Activated T-helper 1 cell treated with Interleukin-2 at 50 U/mL for 16 hours (primary cell): ENCODE data around the gene UBN1.

Source experiments
- DNase-seq: peaks from one replicate; pipeline ENCODE4 v3.0.0-alpha.2; 2020; ENCODE audit warnings: low read depth

The UBN1 gene, protein sequence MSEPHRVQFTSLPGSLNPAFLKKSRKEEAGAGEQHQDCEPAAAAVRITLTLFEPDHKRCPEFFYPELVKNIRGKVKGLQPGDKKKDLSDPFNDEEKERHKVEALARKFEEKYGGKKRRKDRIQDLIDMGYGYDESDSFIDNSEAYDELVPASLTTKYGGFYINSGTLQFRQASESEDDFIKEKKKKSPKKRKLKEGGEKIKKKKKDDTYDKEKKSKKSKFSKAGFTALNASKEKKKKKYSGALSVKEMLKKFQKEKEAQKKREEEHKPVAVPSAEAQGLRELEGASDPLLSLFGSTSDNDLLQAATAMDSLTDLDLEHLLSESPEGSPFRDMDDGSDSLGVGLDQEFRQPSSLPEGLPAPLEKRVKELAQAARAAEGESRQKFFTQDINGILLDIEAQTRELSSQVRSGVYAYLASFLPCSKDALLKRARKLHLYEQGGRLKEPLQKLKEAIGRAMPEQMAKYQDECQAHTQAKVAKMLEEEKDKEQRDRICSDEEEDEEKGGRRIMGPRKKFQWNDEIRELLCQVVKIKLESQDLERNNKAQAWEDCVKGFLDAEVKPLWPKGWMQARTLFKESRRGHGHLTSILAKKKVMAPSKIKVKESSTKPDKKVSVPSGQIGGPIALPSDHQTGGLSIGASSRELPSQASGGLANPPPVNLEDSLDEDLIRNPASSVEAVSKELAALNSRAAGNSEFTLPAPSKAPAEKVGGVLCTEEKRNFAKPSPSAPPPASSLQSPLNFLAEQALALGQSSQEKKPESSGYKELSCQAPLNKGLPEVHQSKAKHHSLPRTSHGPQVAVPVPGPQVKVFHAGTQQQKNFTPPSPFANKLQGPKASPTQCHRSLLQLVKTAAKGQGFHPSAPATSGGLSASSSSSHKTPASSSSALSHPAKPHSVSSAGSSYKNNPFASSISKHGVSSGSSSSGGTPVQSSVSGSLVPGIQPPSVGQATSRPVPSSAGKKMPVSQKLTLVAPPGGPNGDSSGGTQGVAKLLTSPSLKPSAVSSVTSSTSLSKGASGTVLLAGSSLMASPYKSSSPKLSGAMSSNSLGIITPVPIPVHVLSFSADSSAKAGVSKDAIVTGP (N-terminal part only)

DNA sequence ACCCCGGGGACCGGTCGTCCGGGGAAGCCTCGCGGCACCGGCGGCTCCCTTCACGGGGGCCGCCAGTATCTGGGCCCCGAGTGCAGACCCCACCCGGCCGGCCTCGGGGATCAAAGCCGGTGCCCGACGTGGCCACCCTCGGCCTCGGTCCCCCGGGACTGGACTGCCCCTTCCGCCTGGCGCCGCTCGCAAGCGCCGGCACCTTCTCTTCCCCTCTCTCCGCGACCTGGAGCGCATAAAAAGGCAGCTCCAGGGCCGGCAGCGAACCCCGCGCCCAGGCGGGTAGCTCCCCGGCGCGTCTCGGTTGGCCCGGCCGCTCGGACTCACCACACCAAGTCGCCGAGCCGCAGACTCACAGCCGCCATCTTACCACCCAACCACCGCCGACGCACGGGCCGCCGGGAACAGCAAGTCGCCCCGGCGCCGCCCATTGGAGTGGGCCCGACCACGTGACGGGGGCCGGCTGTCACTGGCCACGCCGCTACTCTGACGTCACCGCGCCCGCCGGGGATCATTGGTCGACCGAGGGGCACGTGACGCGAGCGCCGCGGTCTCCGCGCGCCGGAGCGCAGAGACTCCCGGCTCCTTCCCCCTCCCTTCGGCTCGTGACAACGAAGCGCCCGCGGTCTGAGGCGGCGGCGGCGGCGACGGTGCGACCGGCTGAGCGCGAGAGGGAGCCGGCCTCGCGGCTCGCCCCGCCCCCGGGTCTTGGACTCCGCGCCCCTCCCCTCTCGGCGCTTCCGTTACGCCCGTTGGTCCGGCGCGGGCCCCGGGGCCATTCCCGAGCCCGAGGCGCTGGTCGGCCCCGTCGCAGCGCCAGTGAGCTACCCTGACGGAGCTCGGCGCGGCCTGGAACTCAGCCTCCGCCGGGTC lies at the start of gene UBN1, which contains the start of gene GLYR1:
Gene UBN1 (plus strand): TSS at position 581 of the 873 bp plus-strand sequence. CDS start 5,437 bp downstream, outside the sequence.
Gene GLYR1 (minus strand): TSS at position 388 of the 873 bp plus-strand sequence. CDS start 23 bp downstream, at position 365.
- DNase-seq, result peak; percentile 99

DNA sequence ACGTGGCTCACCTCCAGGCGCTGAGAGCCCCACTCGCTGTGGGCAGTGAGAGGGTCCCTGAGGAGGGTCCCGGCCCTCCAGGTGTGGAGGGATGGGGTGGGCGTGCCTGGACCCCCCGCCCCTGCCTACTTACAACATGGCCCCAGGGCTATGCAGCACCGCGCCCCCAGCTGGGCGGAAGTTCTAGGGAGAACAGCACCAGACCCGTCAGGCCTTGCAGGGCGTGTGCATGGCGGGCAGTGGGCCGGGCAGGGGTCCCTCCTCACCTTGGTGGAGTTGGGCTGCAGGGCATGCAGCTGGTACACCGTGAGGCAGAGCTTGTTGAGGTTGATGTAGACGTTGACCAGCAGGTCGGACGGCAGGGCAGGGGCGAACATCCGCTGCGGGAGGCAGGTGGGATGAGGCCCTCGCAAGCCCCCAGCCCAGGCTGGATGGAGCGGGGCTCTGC lies 49.5 kb upstream of the UBN1 start:
- no peak for DNase-seq

- no peak for DNase-seq
Measured at GRCh38 chr16:4798456-4798855, 48.8 kb upstream of the UBN1 start.

DNA sequence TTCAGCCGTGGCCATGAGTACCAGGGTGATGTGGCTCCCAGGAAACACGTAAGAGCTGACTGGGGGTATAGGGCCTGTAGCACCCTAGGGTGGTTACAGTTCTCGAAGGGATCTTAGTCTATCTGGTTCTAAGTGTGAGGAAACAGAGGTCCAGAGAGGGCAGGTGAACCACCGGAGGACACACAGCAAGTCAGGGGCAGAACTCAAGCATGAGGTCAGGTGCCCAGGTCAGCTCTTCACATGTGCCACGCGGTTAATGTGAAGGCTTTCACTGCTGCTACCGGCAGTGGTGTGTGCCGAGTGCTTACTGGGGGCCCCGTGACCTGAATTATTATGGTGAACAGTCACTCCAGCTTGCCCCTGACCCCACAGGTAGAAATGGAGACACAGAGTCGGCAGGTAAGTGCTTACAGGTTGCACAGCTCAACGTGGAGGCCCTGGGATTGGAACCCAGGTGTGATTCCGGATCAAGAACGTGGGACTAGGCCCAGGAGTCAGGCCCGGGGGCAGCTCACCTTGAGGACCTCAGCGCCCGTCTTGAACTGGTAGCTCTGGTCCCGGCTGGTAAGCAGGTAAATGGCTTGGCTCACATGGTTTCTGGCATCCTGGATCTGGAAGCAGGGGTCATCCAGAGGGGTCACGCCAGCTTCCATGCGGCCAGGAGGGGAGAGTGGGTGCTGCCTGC lies 48.0 kb upstream of the UBN1 start:
- DNase-seq, result no peak

- no peak for DNase-seq
Measured at GRCh38 chr16:4800290-4801041, 46.8 kb upstream of the UBN1 start.

DNA sequence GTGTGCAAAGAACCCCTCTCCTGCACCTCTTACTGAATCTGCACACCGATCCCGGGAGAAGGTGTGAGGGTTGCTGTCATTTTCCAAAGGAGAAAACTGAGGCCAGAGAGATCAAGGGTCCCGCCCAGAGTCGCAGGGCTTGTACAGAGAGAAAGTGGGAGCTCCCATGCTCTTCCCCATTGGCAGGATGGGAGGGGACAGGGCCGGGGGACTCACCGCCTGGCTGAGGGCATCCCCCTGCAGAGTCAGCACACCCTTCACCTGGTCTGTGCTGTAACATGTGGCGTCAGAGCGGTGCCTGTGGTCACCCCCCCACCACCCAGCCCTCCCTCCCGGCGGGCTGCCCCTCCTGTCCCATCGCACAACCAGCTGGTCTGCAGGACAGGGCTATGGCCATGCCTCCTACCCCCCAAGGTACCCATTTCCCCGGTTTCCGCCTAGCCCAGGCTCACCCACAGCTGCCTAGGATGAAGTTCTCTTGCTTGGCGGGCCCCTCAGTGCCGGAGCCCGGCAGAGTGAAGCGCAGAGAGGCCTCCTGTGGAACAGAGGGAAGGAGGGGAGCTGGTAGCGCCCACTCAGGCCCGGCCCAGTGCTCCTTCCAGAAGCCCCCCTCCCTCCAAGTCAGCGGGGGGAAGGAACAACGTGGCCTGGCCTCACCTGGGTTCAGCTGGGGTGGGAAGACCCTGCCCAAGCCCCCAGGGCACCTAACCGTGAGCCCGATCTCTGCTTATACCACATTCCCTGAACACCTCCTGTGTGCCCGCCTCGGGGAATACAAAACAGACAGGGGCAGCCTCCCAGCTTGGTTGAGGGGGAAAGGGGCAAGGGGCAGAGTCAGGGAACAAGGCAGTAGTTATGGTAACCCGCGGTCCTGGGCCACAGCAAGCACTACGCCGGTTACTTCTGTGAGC lies 46.0 kb upstream of the UBN1 start:
- DNase-seq, result no peak

- peak; percentile 78 for DNase-seq
Measured at GRCh38 chr16:4801962-4802658, 45.2 kb upstream of the UBN1 start, which contains the start of gene ROGDI. Gene ROGDI (minus strand): TSS chr16:4802633. CDS start chr16:4802571, 62 bp downstream.

DNA sequence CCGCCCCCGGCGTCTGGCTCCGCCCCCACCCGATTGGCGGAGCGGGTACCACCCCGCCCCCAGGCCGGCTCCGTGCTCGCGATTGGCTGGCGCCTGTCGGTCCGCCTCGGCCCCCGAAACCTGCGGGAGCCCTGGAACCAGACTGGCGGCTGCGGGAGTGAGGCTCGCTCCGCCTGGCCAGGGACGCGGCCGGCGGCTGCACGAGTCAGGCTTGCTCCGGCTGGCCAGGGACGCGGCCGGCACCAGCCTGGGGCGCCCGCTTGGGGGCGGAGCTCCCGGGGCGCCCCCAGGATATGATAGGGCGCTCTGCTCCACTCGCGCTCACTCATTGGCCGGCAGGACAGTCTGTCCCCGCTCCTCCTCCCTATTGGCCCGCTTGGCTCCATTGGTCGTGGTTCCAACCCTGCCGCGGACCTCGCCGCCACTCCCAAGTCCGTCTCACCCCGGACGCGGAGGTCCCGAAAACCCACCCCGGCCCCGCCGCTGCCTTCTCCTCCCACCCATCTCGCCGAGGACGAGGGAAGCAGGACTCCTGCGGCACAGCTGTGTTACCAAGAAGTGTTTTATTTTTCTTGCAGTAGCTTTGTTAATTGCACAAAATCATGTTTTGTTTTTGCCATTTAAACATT lies 44.5 kb upstream of the UBN1 start:
- peak; percentile 81 for DNase-seq

GRCh38 chr16:4803401-4803844 lies 43.9 kb upstream of the UBN1 start:
- no peak for DNase-seq

DNA sequence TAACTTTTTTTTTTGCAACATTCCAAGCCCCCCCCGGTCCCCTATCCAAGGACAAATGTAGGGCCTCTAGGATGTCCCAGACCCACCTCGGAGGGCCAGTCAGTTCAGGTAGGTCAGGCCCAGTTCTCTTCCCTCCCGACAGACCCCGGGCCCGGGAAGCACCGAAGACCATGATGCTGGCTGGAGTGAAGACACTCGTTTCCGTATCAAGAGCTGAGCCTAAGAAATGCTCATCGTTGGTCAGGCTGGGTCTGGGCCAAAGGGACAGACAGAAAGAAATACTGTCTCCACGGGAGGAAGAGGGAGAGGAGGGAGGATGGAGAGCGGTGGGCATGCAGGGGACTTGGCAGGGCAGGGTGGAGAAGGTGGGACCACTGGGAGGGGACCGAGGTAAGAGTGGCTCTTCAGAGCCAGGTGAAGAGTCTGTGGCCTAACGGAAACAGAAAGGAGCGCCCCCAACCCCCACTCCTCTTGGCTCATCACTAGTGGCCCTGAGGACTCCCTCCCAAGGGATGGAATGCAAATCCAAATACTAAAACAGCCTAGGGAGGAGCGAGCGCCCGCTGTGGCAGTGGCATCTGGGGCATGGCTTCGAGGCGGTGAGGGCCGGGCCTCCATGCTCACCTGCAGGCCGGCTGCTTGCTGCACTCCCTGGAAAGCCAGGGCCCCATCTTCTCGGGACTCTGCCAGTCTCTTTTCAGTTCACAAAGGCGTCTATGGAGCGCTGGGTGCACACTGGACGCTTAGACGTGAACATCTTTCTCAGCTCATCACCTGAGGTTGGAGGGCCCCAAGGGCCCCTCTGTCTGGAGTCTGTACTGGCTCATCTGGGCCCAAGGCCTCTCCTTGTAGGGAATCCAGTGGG lies 43.2 kb upstream of the UBN1 start:
- no peak for DNase-seq

- DNase-seq, result no peak
Measured at GRCh38 chr16:4805231-4805630, 42.0 kb upstream of the UBN1 start.

- DNase-seq, result no peak
Measured at GRCh38 chr16:4806280-4806679, 41.0 kb upstream of the UBN1 start.

GRCh38 chr16:4811242-4811641 lies 36.0 kb upstream of the UBN1 start:
- DNase-seq, result no peak

GRCh38 chr16:4811773-4812172 lies 35.5 kb upstream of the UBN1 start:
- no peak for DNase-seq

GRCh38 chr16:4813251-4814003 lies 33.9 kb upstream of the UBN1 start:
- no peak for DNase-seq

DNA sequence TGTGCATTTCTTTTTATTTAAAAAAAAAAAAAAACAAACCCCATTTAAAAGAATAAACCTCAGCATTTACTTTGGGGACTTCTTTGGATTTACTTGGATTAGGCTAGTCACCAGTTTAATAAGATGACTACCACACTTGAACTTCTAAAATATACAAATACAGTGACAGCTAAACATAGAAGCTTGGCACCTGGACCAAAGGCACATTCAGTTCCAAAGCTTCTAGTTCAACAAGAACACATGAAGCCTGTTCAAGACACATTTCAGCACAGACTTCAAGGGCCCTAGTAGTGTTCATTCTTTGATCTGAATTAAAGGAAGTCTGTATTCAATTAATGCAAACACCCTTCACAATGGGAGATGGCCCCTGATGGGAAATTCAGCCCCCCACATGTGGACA lies 33.2 kb upstream of the UBN1 start:
- no peak for DNase-seq
